GM12891 (cell line): Measurements from ENCODE around the gene P2RY14.

Source experiments
- POLR2A ChIP-seq: IDR thresholded peaks from 2 replicates; pipeline ENCODE4 v1.6.1; 2011; ENCODE audit warnings: low read depth, low read length, control low read depth
- POLR2AphosphoS5 ChIP-seq: IDR thresholded peaks from 2 replicates; pipeline ENCODE4 v1.6.1; 2011; ENCODE audit warnings: low read depth, low read length, control low read depth
- SPI1 ChIP-seq: IDR thresholded peaks from 2 replicates; pipeline ENCODE4 v1.6.1; 2011; ENCODE audit warnings: low read depth, low read length, control low read depth
- TAF1 ChIP-seq: IDR thresholded peaks from 2 replicates; pipeline ENCODE4 v1.6.1; 2011; ENCODE audit warnings: low read depth, low read length, control low read depth

GRCh38 chr3:151315136-151315535 is 36.8 kb upstream of the P2RY14 start:
- no peak for TF ChIP-seq TAF1
- TF ChIP-seq POLR2A: no peak
- TF ChIP-seq POLR2AphosphoS5: no peak
- no peak for TF ChIP-seq SPI1
